Endothelial cell of umbilical vein (primary cell): ENCODE results near the gene GAS7. TPM values are rescaled to one million over a fixed set of nuclear protein-coding genes. Genes with fewer than 3 reads are reported as not detected.

Experiments
- BruUV-seq: library from RNA; stranded (reverse); fragments of 400-500 nt; replicated peaks from 2 replicates; lab custom pipeline; 2021; lab: Mats Ljungman, UMichigan
- CTCF ChIA-PET: fragments of 300-600, 350-600 bp; sonication (Branson Sonifier 250); formaldehyde crosslinking; loops from one replicate; lab custom pipeline; 2021; ENCODE audit warnings: antibody characterized with exemption, inconsistent platforms; lab: Charles Lee
- POLR2A ChIA-PET: fragments of 300-600, 350-600 bp; sonication (Branson Sonifier 250); formaldehyde crosslinking; loops from one replicate; lab custom pipeline; 2021; ENCODE audit warnings: antibody characterized with exemption, inconsistent platforms; lab: Charles Lee
- DNase-seq: peaks from one replicate; pipeline ENCODE4 v3.0.0-alpha.2; 2011; ENCODE audit warnings: low read depth, low spot score
- FAIRE-seq: peaks from 2 replicates; lab custom pipeline; 2011; peaks lifted over from hg19 to GRCh38; lab: Jason Lieb, UNC
- H2AFZ ChIP-seq: 2 replicates; pipeline ENCODE4 v1.6.0; 2012; ENCODE audit warnings: low read depth, low read length, control low read depth, inconsistent platforms
- H3K27ac ChIP-seq: 2 replicates; pipeline ENCODE4 v1.5.1; 2011; ENCODE audit warnings: low read depth, mild to moderate bottlenecking, control low read depth, low read length, moderate library complexity; ENCODE audit not compliant: insufficient read depth
- H3K27me3 ChIP-seq, 2 experiments: 2 replicates each; pipeline versions ENCODE4 v1.6.0 to v1.6.1; 2011; ENCODE audit warnings: low read length in 2 of 2, mixed read lengths in 1 of 2; ENCODE audit not compliant: control insufficient read depth in 2 of 2, insufficient read depth in 2 of 2
- H3K36me3 ChIP-seq, 2 experiments: 2 replicates in 1 of 2; 3 replicates in 1 of 2; pipeline ENCODE4 v1.5.1; 2011; ENCODE audit warnings: low read length in 2 of 2, mild to moderate bottlenecking in 1 of 2, moderate library complexity in 1 of 2; ENCODE audit not compliant: control insufficient read depth in 2 of 2, insufficient read depth in 2 of 2; ENCODE audit errors: extremely low read depth in 1 of 2
- H3K4me1 ChIP-seq: 3 replicates; pipeline ENCODE4 v1.5.1; 2011; ENCODE audit warnings: mild to moderate bottlenecking, low read length; ENCODE audit not compliant: control insufficient read depth, insufficient read depth; ENCODE audit errors: extremely low read depth
- H3K4me2 ChIP-seq: 2 replicates; pipeline ENCODE4 v1.6.1; 2011; ENCODE audit warnings: low read length, control low read depth, mixed read lengths; ENCODE audit not compliant: insufficient read depth
- H3K4me3 ChIP-seq, 3 experiments: fragments of 200-600 bp in 1 of 3; sonication (generic), shearing (Covaris generic) in 1 of 3; replicated peaks in 1 of 3; 2 replicates each; pipeline ENCODE4 v1.5.1; 2011 to 2016; ENCODE audit warnings: control low read depth in 3 of 3, low read length in 3 of 3, mild to moderate bottlenecking in 2 of 3, inconsistent platforms in 1 of 3, low read depth in 1 of 3, moderate library complexity in 1 of 3; ENCODE audit not compliant: insufficient read depth in 1 of 3
- H3K79me2 ChIP-seq: 2 replicates; pipeline ENCODE4 v1.6.0; 2012; ENCODE audit warnings: low read length, inconsistent platforms; ENCODE audit not compliant: control insufficient read depth, insufficient read depth
- H3K9ac ChIP-seq: replicated peaks from 2 replicates; pipeline ENCODE3; 2011; ENCODE audit warnings: low read length, control low read depth; ENCODE audit not compliant: insufficient read depth; ENCODE audit errors: extremely low read depth
- H3K9me1 ChIP-seq: replicated peaks from 3 replicates; pipeline ENCODE4 v1.6.0; 2011; ENCODE audit warnings: mild to moderate bottlenecking, low read length; ENCODE audit not compliant: control insufficient read depth, insufficient read depth; ENCODE audit errors: extremely low read depth
- H3K9me3 ChIP-seq: replicated peaks from 2 replicates; pipeline ENCODE4 v1.5.1; 2012; ENCODE audit warnings: low read length, inconsistent platforms; ENCODE audit not compliant: control insufficient read depth, insufficient read depth
- H4K20me1 ChIP-seq: replicated peaks from 2 replicates; pipeline ENCODE3; 2011; ENCODE audit warnings: mild to moderate bottlenecking, low read length; ENCODE audit not compliant: control insufficient read depth, insufficient read depth; ENCODE audit errors: extremely low read depth
- EZH2 ChIP-seq: IDR thresholded peaks from 2 replicates; pipeline ENCODE4 v1.6.1; 2012; ENCODE audit warnings: borderline replicate concordance, low read depth, mild to moderate bottlenecking, moderate library complexity, low read length, inconsistent platforms; ENCODE audit not compliant: severe bottlenecking
- FOS ChIP-seq: IDR thresholded peaks from 2 replicates; pipeline ENCODE4 v1.6.1; 2011; ENCODE audit warnings: mild to moderate bottlenecking, low read length, moderate library complexity, borderline replicate concordance; ENCODE audit not compliant: insufficient read depth
- GATA2 ChIP-seq: IDR thresholded peaks from 2 replicates; pipeline ENCODE4 v1.7.0; 2011; ENCODE audit warnings: low read depth, mild to moderate bottlenecking, moderate library complexity, mixed read lengths, low read length; ENCODE audit not compliant: insufficient read length, insufficient read depth
- MYC ChIP-seq: IDR thresholded peaks from one replicate; pipeline ENCODE4 v1.6.1; 2011; ENCODE audit warnings: mild to moderate bottlenecking, low read depth, low read length
- POLR2AphosphoS5 ChIP-seq: IDR thresholded peaks from 2 replicates; pipeline ENCODE4 v1.6.1; 2012; ENCODE audit warnings: low read depth, mild to moderate bottlenecking, control low read depth, low read length, moderate library complexity; ENCODE audit not compliant: insufficient read depth
- dilution Hi-C: fragments of 300-500 bp; cut with MboI; formaldehyde crosslinking; loops from one replicate; pipeline ENCODE4 v1.15.0; 2019; ENCODE audit warnings: low sequenced_read_pairs; ENCODE audit not compliant: extremely low pct_ligation_motif_present
- intact Hi-C: fragments of 100-400 bp; cut with micrococcal nuclease; formaldehyde crosslinking; loops from one replicate; pipeline ENCODE4 v1.10.0; 2022
- polyA plus RNA-seq, 4 experiments: library from polyadenylated mRNA; depleted of rRNA in 3 of 4; stranded (reverse) in 3 of 4; unstranded in 1 of 4; fragments of >200 nt; gene quantifications; 2 replicates each; pipeline versions ENCODE4 v1.2.1 to v1.2.3, GENCODE V29; 2011 to 2012; ENCODE audit warnings: missing spikeins in 1 of 4
- total RNA-seq: library from RNA; stranded (reverse); gene quantifications from 2 replicates; pipeline ENCODE4 v1.2.3, GENCODE V29; 2021
- TF ChIP-seq, protein P1 (sequence below): IDR thresholded peaks from 2 replicates; pipeline ENCODE4 v1.6.1; 2011; ENCODE audit not compliant: insufficient read depth, insufficient read length
- TF ChIP-seq, protein P2 (sequence below), 2 donors: IDR thresholded peaks; 1 replicate in 1 of 2; 2 replicates in 1 of 2; pipeline ENCODE4 v1.5.1; 2011; ENCODE audit warnings: low read length in 2 of 2, mild to moderate bottlenecking in 2 of 2, moderate library complexity in 2 of 2, control low read depth in 1 of 2, inconsistent platforms in 1 of 2, low read depth in 1 of 2; ENCODE audit not compliant: insufficient read depth in 1 of 2; ENCODE audit errors: extremely low read depth in 1 of 2

The GAS7 gene
- total and polyA plus RNA-seq, 2 donors (not counting 3 experiments of a cell fraction or from before 2014, with no cell fraction given), result not detected

DNA sequence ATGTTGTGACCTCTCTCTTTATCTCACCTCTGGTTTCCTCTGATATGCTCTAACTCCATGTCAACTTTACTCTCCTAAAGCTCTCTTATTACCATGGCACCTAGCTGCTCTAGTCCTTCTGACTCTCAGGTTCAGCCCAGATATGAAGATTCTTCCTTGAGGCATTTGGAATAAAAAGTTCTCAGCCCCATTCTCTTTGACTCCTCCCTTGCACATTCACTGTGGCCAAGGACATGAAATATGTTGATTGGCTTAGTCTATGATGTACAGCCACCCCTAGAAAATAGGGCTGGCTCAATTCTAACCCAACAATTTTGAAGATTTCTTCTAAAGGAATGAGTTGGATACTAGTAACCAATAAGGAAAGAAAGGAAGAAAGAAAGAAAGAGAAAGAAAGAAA, 20.8 kb upstream of the GAS7 start:
- intact Hi-C loops, result no loop called here
- BruUV-seq, result no TSS peak
- FAIRE-seq, result no peak
- H3K36me3 ChIP-seq, result no peaks in the 10 kb centered on the region
- H3K4me3 ChIP-seq, result no peak overlapping the region
- no peak overlapping the region for H3K9ac ChIP-seq
- H4K20me1 ChIP-seq, result no peaks in the 10 kb centered on the region
- no peaks in the 10 kb centered on the region for H3K27me3 ChIP-seq
- TF ChIP-seq, protein P1, sequence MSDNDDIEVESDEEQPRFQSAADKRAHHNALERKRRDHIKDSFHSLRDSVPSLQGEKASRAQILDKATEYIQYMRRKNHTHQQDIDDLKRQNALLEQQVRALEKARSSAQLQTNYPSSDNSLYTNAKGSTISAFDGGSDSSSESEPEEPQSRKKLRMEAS, result no peak
- CTCF ChIA-PET, result no interaction called here
- no peak for DNase-seq
- dilution Hi-C loops, result no loop called here
- H3K79me2 ChIP-seq, result no peaks in the 10 kb centered on the region
- H3K9me3 ChIP-seq, result peaks cover 6% of the 10 kb centered on the region
- H3K4me2 ChIP-seq, result no peak overlapping the region
- POLR2A ChIA-PET, result no interaction called here
- H3K27ac ChIP-seq, result no peak overlapping the region
- no peaks in the 10 kb centered on the region for H3K9me1 ChIP-seq
- H3K4me1 ChIP-seq, result no peaks in the 10 kb centered on the region
- no peak overlapping the region for H2AFZ ChIP-seq

DNA sequence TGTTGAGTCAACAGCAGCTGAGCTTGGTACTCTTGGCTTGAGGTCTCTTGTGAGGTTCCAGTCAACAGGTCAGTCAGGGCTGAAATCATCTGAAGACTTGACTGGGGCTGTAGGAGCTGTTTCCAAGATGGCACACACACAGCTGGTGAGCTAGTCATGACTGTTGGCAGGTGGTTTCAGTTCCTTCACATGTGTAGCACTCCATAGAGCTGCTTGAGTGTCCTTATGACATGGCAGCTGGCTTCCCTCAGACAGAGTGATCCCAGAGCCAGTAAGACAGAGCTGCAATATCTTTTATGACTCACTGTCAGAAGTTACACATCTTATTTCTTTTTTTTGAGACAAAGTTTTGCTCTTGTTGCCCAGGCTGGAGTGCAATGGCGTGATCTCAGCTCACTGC, 19.5 kb upstream of the GAS7 start:
- Histone ChIP-seq H3K9me3 (peaks cover 5% of the 10 kb centered on the region), H2AFZ (no peak overlapping the region), H3K79me2 (no peaks in the 10 kb centered on the region), H4K20me1 (no peaks in the 10 kb centered on the region), H3K9ac (no peak overlapping the region), H3K36me3 (no peaks in the 10 kb centered on the region), H3K4me2 (no peak overlapping the region), H3K9me1 (no peaks in the 10 kb centered on the region), H3K4me3 (no peak overlapping the region), H3K27me3 (no peaks in the 10 kb centered on the region), H3K27ac (no peak overlapping the region), H3K4me1 (no peaks in the 10 kb centered on the region)
- FAIRE-seq, result no peak
- ChIA-PET POLR2A (no interaction called here), CTCF (interaction anchor here (0.6 kb wide), 1 partner anchor 1135 kb away, joined by 4 read pairs; no protein-coding TSS in a partner anchor)
- intact Hi-C loops (no loop called here), dilution Hi-C loops (no loop called here)
- no peak for DNase-seq
- TF ChIP-seq GATA2 (no peak), EZH2 (no peak), POLR2AphosphoS5 (no peak), FOS (no peak), MYC (no peak)
- TF ChIP-seq, protein P2, sequence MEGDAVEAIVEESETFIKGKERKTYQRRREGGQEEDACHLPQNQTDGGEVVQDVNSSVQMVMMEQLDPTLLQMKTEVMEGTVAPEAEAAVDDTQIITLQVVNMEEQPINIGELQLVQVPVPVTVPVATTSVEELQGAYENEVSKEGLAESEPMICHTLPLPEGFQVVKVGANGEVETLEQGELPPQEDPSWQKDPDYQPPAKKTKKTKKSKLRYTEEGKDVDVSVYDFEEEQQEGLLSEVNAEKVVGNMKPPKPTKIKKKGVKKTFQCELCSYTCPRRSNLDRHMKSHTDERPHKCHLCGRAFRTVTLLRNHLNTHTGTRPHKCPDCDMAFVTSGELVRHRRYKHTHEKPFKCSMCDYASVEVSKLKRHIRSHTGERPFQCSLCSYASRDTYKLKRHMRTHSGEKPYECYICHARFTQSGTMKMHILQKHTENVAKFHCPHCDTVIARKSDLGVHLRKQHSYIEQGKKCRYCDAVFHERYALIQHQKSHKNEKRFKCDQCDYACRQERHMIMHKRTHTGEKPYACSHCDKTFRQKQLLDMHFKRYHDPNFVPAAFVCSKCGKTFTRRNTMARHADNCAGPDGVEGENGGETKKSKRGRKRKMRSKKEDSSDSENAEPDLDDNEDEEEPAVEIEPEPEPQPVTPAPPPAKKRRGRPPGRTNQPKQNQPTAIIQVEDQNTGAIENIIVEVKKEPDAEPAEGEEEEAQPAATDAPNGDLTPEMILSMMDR (IDR thresholded peaks at IDR 0.05; ENCODE audit: extremely low read depth in 1 of 2, insufficient read depth in 1 of 2, low read depth in 1 of 2, low read length in 2 of 2), result no peak
- BruUV-seq, result no TSS peak
